Measurements from ENCODE around the gene CALHM4.

- no peak for TF ChIP-seq CTCF (IDR thresholded peaks at IDR 0.05)
- TF ChIP-seq POLR2A (IDR thresholded peaks at IDR 0.05) = no peak
These were observed 18.6 kb downstream of the CALHM4 start for GRCh38 chr6:116572162-116572561.
